ENCODE results near the gene CAMTA1.
A peak's percentile ranks its signal among the peaks of the same experiment; 100 is the strongest.

The CAMTA1 gene

DNA sequence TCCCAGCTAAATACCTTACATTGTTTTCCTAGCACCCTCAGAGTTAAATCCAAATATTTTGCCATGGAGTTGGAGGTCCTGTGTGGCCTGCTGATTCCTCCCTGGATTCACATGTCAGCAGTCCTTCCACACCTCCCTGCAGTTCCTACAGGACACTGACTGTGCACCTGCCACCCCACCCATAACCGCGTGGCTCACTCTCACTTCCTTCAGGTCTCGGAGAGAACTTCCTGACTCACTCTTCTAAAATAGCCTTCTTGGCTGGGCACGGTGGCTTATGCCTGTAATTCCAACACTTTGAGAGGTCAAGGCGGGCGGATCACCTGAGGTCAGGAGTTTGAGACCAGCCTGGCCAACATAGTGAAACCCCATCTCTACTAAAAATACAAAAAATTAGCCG is 8.4 kb upstream of the CAMTA1 start:
- no peak for DNase-seq (ENCODE audit: low read depth)

DNA sequence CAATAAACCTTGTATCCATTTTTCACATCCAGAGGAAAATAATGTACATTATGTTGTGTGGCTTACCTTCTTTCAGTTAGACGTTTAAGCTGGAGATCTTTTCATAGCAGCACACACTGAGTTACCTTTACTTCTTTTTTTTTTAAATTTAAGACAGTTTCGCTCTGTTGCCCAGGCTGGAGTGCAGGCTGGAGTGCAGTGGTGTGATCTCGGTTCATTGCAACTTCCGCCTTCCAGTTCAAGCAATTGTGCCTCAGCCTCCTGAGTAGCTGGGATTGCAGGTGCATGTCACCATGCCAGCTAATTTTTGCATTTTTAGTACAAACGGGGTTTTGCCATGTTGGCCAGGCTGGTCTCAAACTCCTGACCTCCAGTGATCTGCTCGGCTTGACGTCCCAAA is 7.4 kb upstream of the CAMTA1 start:
- no peak for DNase-seq (ENCODE audit: low read depth)

DNA sequence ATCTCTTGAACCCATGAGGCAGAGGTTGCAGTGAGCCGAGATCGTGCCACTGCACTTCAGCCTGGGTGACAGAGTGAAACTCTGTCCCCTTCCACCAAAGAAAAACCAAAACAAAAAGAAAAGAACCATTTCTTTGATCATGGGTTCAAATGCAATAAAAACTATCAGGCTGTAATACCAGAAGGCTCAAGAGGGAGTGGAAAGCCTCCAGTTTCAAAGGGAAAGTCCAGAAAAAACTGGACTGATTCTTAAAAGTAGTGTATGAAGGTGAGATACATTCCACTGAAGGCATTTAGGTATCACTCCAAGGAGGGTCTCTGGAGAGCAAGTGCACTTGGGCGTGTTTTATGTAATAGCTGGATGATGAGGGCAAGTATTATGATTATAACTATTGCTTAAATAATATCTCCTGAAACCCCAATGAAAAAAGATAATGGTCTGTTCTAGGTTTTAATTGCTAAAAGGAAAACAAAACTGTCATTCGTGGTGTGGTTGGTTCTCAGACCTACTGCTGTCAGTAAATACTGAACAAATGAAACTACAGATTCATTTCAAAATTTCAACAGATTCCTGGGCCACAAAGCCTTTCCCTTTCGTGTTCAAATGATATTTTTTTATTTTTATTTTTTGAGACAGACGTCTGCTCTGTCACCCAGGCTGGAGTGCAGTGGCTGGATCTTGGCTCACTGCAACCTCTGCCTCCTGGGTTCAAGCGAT is 6.0 kb upstream of the CAMTA1 start:
- DNase-seq (ENCODE audit: low read depth), result no peak

DNA sequence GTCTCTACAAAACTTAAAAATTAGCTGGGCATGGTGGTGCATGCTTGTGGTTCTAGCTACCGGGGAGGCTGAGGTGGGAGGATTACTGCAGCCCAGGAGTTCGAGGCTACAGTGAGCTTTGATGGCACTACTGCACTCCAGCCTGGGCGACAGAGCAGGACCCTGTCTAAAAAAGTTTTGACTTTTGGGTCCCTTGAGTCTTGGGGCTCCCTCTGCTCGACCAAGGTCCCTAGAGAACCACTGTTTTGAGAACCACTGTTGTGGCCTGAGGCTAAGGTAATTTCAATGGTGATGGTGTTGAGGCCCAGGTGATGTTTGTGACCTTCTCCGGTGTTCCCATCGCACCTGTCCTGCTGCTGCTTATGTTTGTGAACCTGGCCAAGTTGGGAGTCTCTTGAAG is 3.1 kb upstream of the CAMTA1 start:
- no peak for DNase-seq (ENCODE audit: low read depth)

DNA sequence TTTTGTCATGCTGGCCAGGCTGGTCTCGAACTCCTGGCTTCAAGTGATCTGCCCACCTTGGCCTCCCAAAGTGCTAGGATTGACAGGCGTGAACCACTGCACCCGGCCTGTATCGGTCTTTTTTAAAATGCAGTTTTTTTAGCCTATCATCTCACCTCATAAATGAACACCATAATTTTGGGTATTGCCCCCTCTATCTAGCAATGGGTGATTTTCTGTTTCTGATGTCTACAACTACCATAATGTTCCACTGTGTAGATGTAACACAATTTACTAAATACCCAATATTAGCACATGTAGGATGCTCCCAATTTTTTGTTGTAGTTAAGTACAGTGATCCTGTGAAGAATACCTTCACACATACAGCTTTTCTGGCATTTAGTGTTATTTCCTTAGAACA is 2.0 kb upstream of the CAMTA1 start:
- DNase-seq (ENCODE audit: low read depth), result no peak

DNA sequence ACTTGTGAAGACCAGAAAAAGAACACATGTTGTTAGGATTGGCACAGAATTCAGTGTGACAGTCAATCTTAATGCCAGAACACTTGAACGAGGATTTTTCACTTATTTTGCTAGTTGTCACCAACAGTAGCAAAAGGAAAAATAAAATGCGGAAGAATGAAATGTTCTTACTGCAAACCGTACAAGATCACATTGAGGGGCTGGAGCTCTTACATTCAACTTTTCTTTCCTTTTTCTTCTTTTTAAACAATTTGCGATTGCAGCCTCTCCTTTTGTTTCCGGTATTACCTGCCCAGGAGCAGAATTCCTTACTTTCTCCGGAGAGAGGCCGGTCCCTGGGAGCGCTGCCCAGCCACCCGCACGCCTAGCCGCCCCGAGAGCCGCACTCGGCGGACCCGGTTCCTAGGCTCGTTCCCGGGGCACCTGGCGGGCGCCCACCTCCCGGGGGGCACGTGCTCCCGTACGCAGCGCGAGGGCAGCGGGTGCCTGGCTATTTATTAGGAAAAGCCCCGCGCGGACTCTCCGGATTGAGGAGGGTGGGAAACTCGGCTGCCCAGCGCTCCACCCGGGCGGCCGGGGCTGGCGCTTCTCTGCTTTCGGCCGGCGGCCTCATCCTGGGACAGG is 1.2 kb upstream of the CAMTA1 start:
- no peak for DNase-seq (ENCODE audit: low read depth)

DNA sequence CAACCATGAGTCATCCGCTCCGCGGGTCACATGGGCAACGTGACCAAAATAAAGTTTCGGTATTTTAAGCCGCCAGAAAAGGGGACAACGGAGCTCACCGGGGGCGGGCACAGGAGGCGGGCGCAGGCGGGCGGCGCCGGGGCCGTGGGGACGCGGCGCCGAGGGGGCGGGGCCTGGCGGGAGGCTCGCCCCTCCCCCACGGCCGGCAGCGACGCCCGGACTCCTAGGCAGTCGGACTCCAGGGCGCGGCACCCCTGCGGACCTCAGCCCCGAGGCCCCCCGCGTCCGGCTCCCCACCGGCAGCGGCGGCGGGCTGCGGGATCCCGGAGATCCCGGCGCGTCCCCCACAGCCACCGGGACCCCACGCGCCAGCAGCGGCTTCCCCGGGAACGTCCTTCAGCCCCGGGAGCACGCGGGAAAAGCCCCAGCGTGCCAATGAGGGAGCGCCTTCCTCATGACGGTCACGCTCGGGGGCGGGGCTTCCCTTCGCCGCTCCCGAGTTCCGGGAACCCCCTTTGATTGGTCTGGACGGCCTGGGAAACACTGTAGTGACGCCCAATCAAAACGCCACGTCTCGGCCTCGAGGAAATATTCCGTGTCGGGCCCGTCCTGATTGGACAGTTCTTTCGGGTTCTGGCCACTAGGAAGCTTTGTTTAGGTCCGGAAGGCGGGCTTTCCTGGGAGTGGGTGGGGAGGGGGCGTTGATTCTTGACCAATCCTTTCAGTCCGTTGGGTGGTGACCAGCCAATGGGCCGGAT is 515 bp upstream of the CAMTA1 start:
- DNase-seq (ENCODE audit: low read depth), result peak; percentile 98

DNA sequence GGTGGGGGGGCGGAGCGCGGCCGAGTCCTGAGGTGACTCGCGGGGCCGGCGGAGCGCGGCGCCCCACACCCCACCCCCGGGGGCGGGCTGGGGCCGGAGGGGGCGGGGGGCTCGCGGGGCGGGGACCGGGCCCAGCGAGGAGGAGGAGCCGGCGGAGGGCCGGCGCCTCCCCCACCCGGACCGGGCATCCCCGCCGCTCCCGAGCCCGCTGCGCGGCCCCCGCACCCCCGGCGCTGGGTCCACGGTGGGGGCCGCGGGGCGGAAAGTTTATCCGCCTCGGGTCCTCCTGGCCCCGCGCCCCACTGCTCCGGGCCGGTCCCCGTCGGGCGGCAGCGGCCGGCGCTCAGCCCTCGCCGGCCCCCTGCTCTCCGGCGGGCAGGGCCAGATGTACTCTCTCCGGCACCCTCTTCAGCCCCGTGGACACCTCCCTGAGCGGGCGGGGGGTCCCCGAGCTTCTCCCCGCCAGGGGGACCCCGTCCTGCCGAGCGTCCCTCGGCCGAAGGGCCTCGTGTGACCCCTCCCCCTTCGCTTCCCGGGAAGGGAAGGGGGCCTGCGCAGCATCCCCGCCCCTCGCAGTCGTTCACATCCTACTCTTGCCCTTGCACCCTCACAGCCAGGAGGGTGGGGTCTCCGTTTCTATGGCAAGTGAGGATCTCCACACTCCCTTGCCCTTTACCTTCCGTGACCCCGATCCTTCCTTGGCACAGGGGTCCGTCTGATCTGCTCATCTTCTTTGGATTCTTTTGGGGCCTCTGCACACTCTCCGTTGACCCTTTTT is 663 bp downstream of the CAMTA1 start:
- DNase-seq (ENCODE audit: low read depth), result peak; percentile 30

DNA sequence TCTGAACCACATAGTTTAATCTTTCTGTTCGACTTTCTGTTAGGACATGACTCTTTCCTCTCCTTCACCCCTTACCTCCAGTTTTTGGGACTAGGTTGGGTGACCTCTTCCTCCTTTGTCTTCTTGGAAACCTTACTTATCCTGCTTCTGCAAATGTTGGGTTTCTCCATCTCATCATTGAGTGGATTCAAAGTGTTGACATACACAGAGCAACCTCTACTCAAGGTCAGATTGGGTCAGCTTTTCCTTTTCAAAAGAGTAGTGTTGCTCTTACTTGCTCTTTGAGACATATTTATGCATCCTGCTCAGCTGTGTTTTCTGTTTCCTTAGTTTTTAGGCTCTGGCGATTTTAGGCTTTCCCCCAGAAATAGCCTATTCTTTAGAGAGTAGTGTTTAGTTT is 3.7 kb downstream of the CAMTA1 start:
- DNase-seq (ENCODE audit: low read depth), result no peak

DNA sequence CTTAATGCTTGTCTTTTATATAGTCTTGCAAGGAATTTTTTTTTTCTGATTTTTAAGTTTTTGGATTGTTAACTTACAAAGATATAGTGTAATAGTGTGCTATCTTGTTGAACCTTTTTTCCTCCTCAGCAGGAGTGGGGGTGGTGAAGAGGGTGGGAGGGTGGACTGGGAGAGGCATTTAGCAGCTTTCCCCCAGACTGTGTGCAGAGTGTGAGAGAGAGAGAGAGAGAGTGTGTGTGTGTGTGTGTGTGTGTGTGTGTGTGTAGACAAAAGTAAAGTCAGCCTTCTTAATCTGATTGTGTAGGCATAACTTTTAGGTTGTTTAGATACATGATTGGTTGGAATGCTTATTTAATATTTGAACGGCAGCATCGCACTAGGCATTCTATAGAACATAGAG is 4.9 kb downstream of the CAMTA1 start:
- DNase-seq (ENCODE audit: low read depth), result no peak

DNA sequence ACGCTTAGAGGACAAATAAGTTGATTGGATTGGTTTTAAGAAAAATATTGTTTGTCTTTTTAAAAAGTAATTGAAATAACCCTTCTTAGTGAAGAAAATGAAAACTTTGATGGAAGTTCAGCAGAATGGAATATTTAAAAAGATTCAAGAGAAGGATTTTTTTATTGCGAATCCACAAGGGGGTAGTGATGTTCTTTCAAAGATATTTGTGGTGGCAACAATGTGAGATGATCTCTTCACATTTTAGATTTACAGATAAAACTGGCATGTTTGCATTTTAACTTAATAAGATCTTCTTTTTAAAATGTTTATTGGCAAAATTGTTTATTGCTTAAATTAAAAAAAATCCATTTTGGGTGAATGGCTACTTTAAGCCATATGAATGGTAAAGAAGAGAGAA is 8.9 kb downstream of the CAMTA1 start:
- no peak for DNase-seq (ENCODE audit: low read depth)

DNA sequence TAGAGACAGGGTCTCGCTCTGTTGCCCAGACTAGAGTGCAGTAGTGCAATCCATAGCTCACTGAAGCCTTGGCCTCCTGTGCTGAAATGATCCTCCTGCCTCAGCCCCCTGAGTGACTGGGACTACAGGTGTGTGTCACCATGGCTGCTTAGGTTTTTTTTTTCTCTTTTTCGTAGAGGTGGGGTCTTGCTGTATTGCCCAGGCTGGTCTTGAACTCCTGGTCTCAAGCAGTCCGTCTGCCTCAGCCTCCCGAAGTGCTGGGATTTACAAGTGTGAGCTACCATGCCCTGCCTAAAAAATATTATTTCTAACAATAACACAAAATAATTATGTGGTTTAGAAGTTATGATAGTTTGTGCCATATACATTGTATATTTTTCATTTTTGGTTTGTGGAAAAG is 9.9 kb downstream of the CAMTA1 start:
- DNase-seq (ENCODE audit: low read depth), result no peak

DNA sequence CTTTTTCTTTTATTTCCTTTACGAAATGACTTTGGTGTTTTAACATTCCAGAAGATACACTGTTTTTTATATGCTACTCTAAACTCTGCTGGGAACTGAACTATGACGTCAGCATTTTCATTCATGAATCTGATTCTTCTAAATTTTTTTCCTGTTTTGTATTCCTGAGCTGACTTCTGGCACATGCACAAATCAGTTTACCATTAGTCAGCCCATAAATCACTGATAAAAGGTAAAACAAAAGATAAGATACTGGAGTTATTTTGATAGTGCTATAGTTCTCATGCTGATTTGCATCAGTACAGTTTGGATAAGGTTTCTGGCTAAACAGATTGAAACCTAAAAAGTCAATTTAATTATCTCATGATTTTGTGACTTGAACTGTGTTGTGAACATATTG is 10.4 kb downstream of the CAMTA1 start:
- DNase-seq (ENCODE audit: low read depth), result no peak

DNA sequence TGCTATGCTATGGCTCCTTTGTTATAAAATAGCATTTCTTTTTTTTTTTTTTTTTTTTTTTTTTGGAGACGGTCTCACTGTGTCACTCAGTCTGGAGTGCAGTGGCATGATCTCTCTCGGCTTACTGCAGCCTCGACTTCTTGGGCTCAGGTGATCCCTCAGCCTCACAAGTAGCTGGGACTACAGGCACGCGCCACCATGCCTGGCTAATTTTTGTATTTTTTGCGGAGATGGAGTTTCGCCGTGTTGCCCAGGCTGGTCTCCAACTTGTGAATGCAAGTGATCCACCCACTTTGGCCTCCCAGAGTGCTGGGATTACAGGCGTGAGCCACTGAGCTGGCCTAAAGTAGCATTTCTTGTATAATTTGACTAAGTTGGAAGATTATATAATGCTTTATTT is 10.8 kb downstream of the CAMTA1 start:
- DNase-seq (ENCODE audit: low read depth), result no peak

DNA sequence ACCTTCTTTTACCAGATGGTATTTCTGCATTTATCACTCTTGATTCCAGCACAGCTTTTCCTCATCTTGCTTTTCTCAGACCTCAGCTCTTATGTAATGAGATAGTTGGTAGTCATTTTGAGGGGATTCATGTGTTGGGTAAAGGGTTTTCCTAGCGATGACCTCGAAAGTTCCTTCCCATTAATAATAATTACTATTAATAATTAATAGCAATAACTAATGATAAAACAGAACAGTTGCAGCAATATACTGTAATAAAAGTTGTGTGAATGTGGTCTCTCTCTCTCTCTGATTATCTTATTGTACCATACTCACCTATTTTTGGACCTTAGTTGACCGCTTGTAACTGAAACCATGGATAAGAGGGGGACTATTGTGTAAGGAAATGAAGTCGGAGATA is 14.2 kb downstream of the CAMTA1 start:
- DNase-seq (ENCODE audit: low read depth), result no peak

DNA sequence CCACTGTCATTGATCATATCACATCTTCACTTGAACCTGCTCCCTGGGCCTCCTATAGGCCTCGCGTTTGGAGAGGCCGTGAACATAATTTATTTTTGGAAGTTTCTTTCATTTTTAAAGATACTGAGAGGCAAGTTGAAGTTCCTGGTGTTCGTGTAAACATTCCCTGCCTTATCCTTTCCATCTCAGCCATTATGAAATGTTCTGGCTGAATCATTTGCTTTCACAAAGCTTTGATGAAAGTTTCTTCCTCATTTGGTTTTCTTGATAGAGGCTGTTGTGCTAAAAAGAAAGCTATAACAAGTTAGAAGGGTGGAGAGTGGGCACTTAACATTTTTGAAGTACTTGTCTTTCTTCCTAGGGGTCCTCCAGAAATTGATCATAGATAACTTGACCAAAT is 15.5 kb downstream of the CAMTA1 start:
- no peak for DNase-seq (ENCODE audit: low read depth)

DNA sequence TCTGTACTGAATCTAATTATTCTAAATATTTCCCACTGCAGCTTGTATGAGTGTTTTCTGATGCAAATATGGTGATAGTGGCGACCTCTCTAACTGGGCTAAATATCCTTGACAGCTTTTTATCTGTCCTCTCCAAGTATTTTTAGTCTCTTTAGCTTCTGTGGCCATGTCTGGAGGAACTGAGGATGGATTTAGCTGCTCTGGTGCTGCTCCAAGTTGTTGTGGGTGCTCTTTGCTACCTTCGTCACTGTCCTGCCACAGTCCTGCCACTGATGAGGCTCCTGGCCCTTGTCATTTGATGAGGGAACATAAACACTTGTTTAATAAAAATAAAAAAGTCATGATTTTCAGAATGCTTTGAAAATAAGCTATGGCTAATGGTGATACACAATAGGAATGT is 15.9 kb downstream of the CAMTA1 start:
- no peak for DNase-seq (ENCODE audit: low read depth)

DNA sequence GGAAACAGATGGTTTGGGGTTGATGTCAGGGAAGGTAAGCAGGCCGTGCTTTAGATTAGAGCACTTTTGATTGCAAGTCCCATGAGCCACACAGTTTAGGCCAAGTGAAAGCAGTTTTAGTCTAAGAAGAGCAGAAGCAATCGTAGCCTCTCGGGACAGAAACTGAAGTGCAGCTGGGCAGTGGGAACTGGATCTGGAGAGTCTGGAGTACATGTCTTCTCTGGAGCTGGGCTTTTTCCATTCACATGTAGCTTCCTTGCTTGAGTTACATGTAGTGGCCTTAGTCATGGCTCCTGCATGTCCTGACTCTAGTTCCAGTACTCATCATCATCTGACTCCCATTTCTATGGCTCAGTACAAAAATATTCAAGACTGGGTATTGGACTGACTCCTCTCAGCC is 16.7 kb downstream of the CAMTA1 start:
- no peak for DNase-seq (ENCODE audit: low read depth)

DNA sequence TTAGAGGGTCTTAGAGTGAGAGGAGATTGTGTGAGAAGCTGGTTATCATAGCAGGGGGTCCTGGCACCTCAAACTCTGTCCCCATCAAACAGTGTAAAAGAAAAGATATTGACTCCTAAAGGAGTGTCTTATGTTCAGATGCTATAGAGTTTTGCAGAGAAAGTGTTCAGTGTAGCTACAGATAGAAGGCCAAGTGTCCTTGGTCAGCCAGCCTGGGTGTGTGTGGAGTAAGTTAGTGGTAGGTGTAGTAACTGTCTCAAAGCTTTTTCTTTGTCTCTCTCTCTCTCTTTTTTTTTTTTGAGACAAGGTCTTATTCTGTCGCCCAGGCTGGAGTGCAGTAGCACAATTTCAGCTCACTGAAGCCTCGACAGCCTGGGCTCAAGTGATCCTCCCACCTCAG is 17.2 kb downstream of the CAMTA1 start:
- DNase-seq (ENCODE audit: low read depth), result no peak

DNA sequence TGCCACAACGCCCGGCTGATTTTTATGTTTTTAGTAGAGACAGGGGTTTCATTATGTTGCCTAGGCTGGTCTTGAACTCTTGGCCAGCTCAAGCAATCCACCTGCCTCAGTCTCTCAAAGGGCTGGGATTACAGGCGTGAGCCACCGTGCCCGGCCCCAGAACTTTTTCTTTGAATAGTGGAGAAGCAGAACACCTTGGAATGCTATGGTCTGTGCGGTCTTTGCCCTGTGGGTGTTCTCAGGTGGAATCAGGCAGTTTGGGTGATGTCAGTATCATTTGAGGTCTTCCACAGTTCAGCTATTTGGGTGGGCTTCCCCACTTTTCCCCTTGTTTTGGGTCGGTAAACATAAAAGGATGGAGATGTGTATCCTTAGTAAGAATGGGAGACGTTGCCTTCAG is 17.6 kb downstream of the CAMTA1 start:
- no peak for DNase-seq (ENCODE audit: low read depth)

DNA sequence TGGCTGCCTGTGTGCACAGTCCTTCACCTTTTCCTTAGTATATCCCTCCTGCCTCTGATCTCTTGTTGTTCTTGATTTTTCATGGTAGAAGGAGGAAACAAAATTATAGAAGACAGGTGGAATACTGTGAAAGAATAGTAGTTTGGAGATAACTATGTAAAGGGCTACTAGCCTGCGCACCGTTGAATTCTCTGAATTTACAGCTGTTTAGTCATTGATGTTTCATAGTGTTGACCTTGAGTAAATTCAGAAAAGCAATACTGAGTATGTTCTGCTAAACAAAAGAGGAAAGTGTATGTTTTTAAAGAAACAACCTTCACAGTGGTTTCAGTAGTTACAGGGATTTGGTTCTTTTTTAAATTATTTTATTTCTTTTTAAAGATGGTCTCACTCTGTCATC is 18.1 kb downstream of the CAMTA1 start:
- no peak for DNase-seq (ENCODE audit: low read depth)

DNA sequence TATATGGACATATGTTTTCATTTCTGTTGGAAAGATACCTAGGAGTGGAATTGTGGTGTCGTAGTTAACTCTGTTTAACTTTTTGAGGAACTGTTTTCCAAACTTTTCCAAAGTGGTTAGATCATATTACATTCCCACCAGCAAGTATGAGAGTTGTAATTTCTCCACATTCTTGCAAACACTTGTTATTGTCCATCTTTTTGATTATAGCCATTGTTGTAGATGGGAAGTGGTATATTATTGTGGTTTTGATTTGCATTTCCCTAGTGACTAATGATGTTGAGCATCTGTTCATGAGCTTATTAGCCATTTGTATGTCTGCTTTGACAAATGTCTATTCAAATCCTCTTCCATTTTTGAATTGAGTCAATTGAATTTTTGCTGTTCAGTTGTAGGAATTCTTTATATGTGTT is 19.8 kb downstream of the CAMTA1 start:
- DNase-seq (ENCODE audit: low read depth), result no peak

DNA sequence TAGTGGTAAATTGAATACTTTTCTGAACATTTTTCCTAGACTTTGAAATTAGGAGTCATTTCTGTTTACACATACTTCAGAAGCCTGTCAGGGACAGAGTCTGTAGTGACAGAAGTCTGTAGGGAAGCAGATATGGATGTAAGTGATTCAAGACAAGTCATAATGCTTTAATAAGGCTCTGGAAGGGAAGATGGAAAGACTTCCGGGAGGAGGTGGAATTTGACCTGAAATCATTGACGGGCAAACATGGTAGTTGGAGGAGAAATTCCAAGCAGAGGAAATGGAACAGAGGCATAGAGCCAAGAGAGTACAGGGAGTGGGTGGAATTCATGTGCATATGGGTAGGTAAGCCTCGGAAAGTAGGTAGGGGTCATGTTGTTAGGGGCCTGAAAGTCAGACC is 22.5 kb downstream of the CAMTA1 start:
- no peak for DNase-seq (ENCODE audit: low read depth)
